Prostate gland (tissue), 2 donors: Measurements from ENCODE around the gene RAD51B. TPM values are rescaled to one million over a fixed set of nuclear protein-coding genes. Genes with fewer than 3 reads are reported as not detected.

Experiments
- DNase-seq: peaks from one replicate; pipeline ENCODE4 v3.0.0-alpha.2; 2019; ENCODE audit warnings: low spot score
- H3K27ac ChIP-seq, 2 donors: fragments of 200-600 bp; sonication (generic); 2 replicates each; pipeline ENCODE4 v1.5.1; 2017 to 2019
- H3K27me3 ChIP-seq: fragments of 200-600 bp; sonication (generic); replicated peaks from 2 replicates; pipeline ENCODE4 v1.5.1; 2019; ENCODE audit not compliant: insufficient read depth
- H3K36me3 ChIP-seq, 2 donors: fragments of 200-600 bp; sonication (generic); 1 replicate in 1 of 2; 2 replicates in 1 of 2; pipeline versions ENCODE4 v1.5.1 to v1.8.1; 2017 to 2019
- H3K4me1 ChIP-seq: fragments of 200-600 bp; sonication (generic); replicated peaks from 2 replicates; pipeline ENCODE4 v1.5.1; 2019
- H3K4me3 ChIP-seq, 2 donors: fragments of 200-600 bp; sonication (generic); 2 replicates each; pipeline ENCODE4 v1.5.1; 2017 to 2019
- H3K9me3 ChIP-seq: fragments of 200-600 bp; sonication (generic); 2 replicates; pipeline ENCODE4 v1.5.1; 2017
- CTCF ChIP-seq, 4 experiments: fragments of 200-600 bp in 2 of 4; fragments of 450-650 bp in 2 of 4; sonication (generic) in 2 of 4; IDR thresholded peaks; 1 replicate in 3 of 4; 2 replicates in 1 of 4; pipeline ENCODE4 v1.5.1; 2016 to 2019; ENCODE audit warnings: antibody characterized with exemption in 4 of 4, mild to moderate bottlenecking in 2 of 4, moderate library complexity in 2 of 4
- POLR2A ChIP-seq: fragments of 450-650 bp; IDR thresholded peaks from one replicate; pipeline ENCODE4 v1.6.1; 2016; ENCODE audit warnings: antibody characterized with exemption, mild to moderate bottlenecking
- POLR2AphosphoS5 ChIP-seq: sonication (generic); formaldehyde crosslinking; IDR thresholded peaks from one replicate; pipeline ENCODE4 v1.6.1; 2017; ENCODE audit warnings: antibody characterized with exemption
- WGBS: methylation state at CpG from one replicate; pipeline ENCODE4 v1.1.5; 2018; 5-methylcytosine and 5-hydroxymethylcytosine counted together
- intact Hi-C: fragments of 100-400 bp; cut with DNase I; formaldehyde crosslinking; loops from one replicate; pipeline ENCODE4 v1.14.2; 2022
- total RNA-seq, 2 donors: library from RNA; depleted of rRNA; stranded (reverse); fragments of >200 nt; gene quantifications; one replicate each; pipeline ENCODE4 v1.1.0, GENCODE V29; 2016

RAD51B gene
- total RNA-seq, 2 donors from 2014 or later: 14.9 to 35.8 TPM

GRCh38 chr14:67857778-67858350 lies 38.3 kb downstream of the RAD51B start:
- TF ChIP-seq POLR2AphosphoS5 (no peak), CTCF (IDR thresholded peaks at IDR 0.05) (no peak), POLR2A (no peak)
- no peaks in the 10 kb centered on the region for H3K9me3 ChIP-seq
- H3K4me3 ChIP-seq: no peak overlapping the region
- H3K36me3 ChIP-seq: no peaks in the 10 kb centered on the region
- no peaks in the 10 kb centered on the region for H3K27me3 ChIP-seq
- intact Hi-C loops: no loop called here
- 71% methylated on average over 20 of the region's 20 CpGs for WGBS
- H3K4me1 ChIP-seq: peaks cover 24% of the 10 kb centered on the region
- peak overlapping the region; percentile 73 to 78 for H3K27ac ChIP-seq
- peak; percentile 39 for DNase-seq

GRCh38 chr14:67859169-67859749 lies 39.7 kb downstream of the RAD51B start:
- no peaks in the 10 kb centered on the region for H3K27me3 ChIP-seq
- H3K9me3 ChIP-seq: no peaks in the 10 kb centered on the region
- no peak for DNase-seq
- no peaks in the 10 kb centered on the region for H3K36me3 ChIP-seq
- H3K27ac ChIP-seq: no peak overlapping the region
- no peak overlapping the region for H3K4me3 ChIP-seq
- no peak for TF ChIP-seq POLR2A
- no peak for TF ChIP-seq CTCF (IDR thresholded peaks at IDR 0.05)
- no peak for TF ChIP-seq POLR2AphosphoS5
- peaks cover 14% of the 10 kb centered on the region for H3K4me1 ChIP-seq
- 96% methylated on average over 1 of the region's 1 CpG for WGBS
- intact Hi-C loops: no loop called here

- Histone ChIP-seq H3K9me3 (no peaks in the 10 kb centered on the region), H3K27ac (no peak overlapping the region), H3K4me3 (no peak overlapping the region), H3K27me3 (no peaks in the 10 kb centered on the region), H3K36me3 (no peaks in the 10 kb centered on the region), H3K4me1 (no peaks in the 10 kb centered on the region)
- TF ChIP-seq POLR2A: no peak
- TF ChIP-seq POLR2AphosphoS5: no peak
- TF ChIP-seq CTCF (IDR thresholded peaks at IDR 0.05): no peak
- DNase-seq: no peak
- intact Hi-C loops: no loop called here
- 94% methylated on average over 2 of the region's 2 CpGs for WGBS
Observed at GRCh38 chr14:67863223-67863622, 43.6 kb downstream of the RAD51B start.

- no peak for TF ChIP-seq POLR2AphosphoS5
- no peak for TF ChIP-seq POLR2A
- no peak for TF ChIP-seq CTCF (IDR thresholded peaks at IDR 0.05)
- intact Hi-C loops: no loop called here
- WGBS: 76% methylated on average over 3 of the region's 3 CpGs
- Histone ChIP-seq H3K9me3 (no peaks in the 10 kb centered on the region), H3K27me3 (no peaks in the 10 kb centered on the region), H3K36me3 (no peaks in the 10 kb centered on the region), H3K4me3 (no peak overlapping the region), H3K27ac (no peak overlapping the region), H3K4me1 (no peaks in the 10 kb centered on the region)
- DNase-seq: no peak
Observed at GRCh38 chr14:67875175-67876006, 55.8 kb downstream of the RAD51B start.
